Fibroblast of lung (primary cell): Measurements from ENCODE around the gene OR51V1. TPM values are rescaled to one million over a fixed set of nuclear protein-coding genes. Genes with fewer than 3 reads are reported as not detected.

ENCODE experiments used
- DNase-seq, 2 donors: peaks; one replicate each; pipeline versions ENCODE4 v3.0.0 to v3.0.0-alpha.2; 2010; ENCODE audit warnings: low read depth in 2 of 2
- H2AFZ ChIP-seq: 2 replicates; pipeline ENCODE4 v1.5.1; 2012; ENCODE audit warnings: low read length, control low read depth, inconsistent platforms
- H3K27ac ChIP-seq: 2 replicates; pipeline ENCODE4 v1.5.1; 2011; ENCODE audit warnings: low read length, control low read depth; ENCODE audit not compliant: insufficient read depth
- H3K27me3 ChIP-seq: 2 replicates; pipeline ENCODE4 v1.5.1; 2011; ENCODE audit warnings: mild to moderate bottlenecking, low read length; ENCODE audit not compliant: control insufficient read depth, insufficient read depth
- H3K36me3 ChIP-seq: 2 replicates; pipeline ENCODE4 v1.5.1; 2011; ENCODE audit warnings: low read length; ENCODE audit not compliant: control insufficient read depth, insufficient read depth
- H3K4me1 ChIP-seq: 2 replicates; pipeline ENCODE4 v1.5.1; 2011; ENCODE audit warnings: low read length; ENCODE audit not compliant: control insufficient read depth, insufficient read depth; ENCODE audit errors: extremely low read depth
- H3K4me2 ChIP-seq: 2 replicates; pipeline ENCODE4 v1.5.1; 2011; ENCODE audit warnings: low read length, control low read depth; ENCODE audit not compliant: insufficient read depth; ENCODE audit errors: extremely low read depth
- H3K4me3 ChIP-seq, 4 experiments: fragments of 200-600 bp in 1 of 4; sonication (generic) in 1 of 4; replicated peaks in 1 of 4; 2 replicates each; pipeline ENCODE4 v1.5.1; 2011 to 2016; ENCODE audit warnings: low read length in 4 of 4, low read depth in 3 of 4, mild to moderate bottlenecking in 3 of 4, control low read depth in 2 of 4, inconsistent platforms in 1 of 4, mixed read lengths in 1 of 4; ENCODE audit not compliant: insufficient read depth in 1 of 4; ENCODE audit errors: control extremely low read depth in 1 of 4
- H3K79me2 ChIP-seq: 2 replicates; pipeline ENCODE4 v1.5.1; 2012; ENCODE audit warnings: mild to moderate bottlenecking, low read length, inconsistent platforms; ENCODE audit not compliant: control insufficient read depth, insufficient read depth
- H3K9ac ChIP-seq: 2 replicates; pipeline ENCODE4 v1.5.1; 2011; ENCODE audit warnings: mild to moderate bottlenecking, low read length, control low read depth; ENCODE audit not compliant: insufficient read depth
- H3K9me3 ChIP-seq: 2 replicates; pipeline ENCODE4 v1.5.1; 2012; ENCODE audit warnings: low read depth, low read length; ENCODE audit not compliant: control insufficient read depth, insufficient read depth
- H4K20me1 ChIP-seq: 2 replicates; pipeline ENCODE4 v1.5.1; 2011; ENCODE audit warnings: low read length; ENCODE audit not compliant: control insufficient read depth, insufficient read depth; ENCODE audit errors: extremely low read depth
- CTCF ChIP-seq, 2 donors: IDR thresholded peaks in 1 of 2; conservative IDR thresholded peaks in 1 of 2; 1 replicate in 1 of 2; 2 replicates in 1 of 2; pipeline ENCODE4 v1.5.1; 2011 to 2012; ENCODE audit warnings: low read length in 2 of 2, control low read depth in 1 of 2, inconsistent platforms in 1 of 2, low read depth in 1 of 2, mild to moderate bottlenecking in 1 of 2
- EZH2 ChIP-seq: IDR thresholded peaks from 2 replicates; pipeline ENCODE4 v1.5.1; 2012; ENCODE audit warnings: low read length, control low read depth, mild to moderate bottlenecking; ENCODE audit errors: missing control alignments
- polyA plus RNA-seq, 2 donors: library from polyadenylated mRNA; depleted of rRNA in 1 of 2; stranded (reverse) in 1 of 2; unstranded in 1 of 2; fragments of >200 nt; gene quantifications; 2 replicates each; pipeline ENCODE4 v1.2.1, GENCODE V29; 2011 to 2012; ENCODE audit warnings: missing spikeins in 1 of 2
- total RNA-seq: library from RNA; depleted of rRNA; stranded (reverse); fragments of >200 nt; gene quantifications from 2 replicates; pipeline ENCODE4 v1.2.1, GENCODE V29; 2014

Gene OR51V1
- total and polyA plus RNA-seq, 2 donors (not counting 1 experiment from before 2014, with no cell fraction given): not detected

GRCh38 chr11:5227681-5228080 lies 27.2 kb upstream of the OR51V1 start:
- Histone ChIP-seq H4K20me1 (no peaks in the 10 kb centered on the region), H3K27ac (no peak overlapping the region), H3K9ac (no peak overlapping the region), H3K4me3 (no peak overlapping the region), H3K9me3 (no peaks in the 10 kb centered on the region), H3K79me2 (no peaks in the 10 kb centered on the region), H3K4me1 (no peaks in the 10 kb centered on the region), H2AFZ (no peak overlapping the region), H3K36me3 (no peaks in the 10 kb centered on the region), H3K27me3 (no peaks in the 10 kb centered on the region), H3K4me2 (no peak overlapping the region)
- DNase-seq: no peak
- TF ChIP-seq CTCF (conservative IDR thresholded peaks at IDR 0.05 in 1 of 2, IDR thresholded peaks at IDR 0.05 in 1 of 2; ENCODE audit: low read depth in 1 of 2, low read length in 2 of 2) (no peak), EZH2 (no peak)

DNA sequence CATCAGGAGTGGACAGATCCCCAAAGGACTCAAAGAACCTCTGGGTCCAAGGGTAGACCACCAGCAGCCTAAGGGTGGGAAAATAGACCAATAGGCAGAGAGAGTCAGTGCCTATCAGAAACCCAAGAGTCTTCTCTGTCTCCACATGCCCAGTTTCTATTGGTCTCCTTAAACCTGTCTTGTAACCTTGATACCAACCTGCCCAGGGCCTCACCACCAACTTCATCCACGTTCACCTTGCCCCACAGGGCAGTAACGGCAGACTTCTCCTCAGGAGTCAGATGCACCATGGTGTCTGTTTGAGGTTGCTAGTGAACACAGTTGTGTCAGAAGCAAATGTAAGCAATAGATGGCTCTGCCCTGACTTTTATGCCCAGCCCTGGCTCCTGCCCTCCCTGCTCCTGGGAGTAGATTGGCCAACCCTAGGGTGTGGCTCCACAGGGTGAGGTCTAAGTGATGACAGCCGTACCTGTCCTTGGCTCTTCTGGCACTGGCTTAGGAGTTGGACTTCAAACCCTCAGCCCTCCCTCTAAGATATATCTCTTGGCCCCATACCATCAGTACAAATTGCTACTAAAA lies 26.3 kb upstream of the OR51V1 start, which contains the start of gene HBB:
HBB (minus strand) TSS at position 340 of the 579 bp plus-strand sequence; CDS start at position 290, 50 bp downstream.
- Histone ChIP-seq H3K27me3 (no peaks in the 10 kb centered on the region), H3K4me2 (no peak within 1 kb of the TSS), H3K79me2 (no peaks in the 10 kb centered on the region), H3K4me1 (no peaks in the 10 kb centered on the region), H2AFZ (no peak within 1 kb of the TSS), H4K20me1 (no peaks in the 10 kb centered on the region), H3K9ac (no peak within 1 kb of the TSS), H3K27ac (no peak within 1 kb of the TSS), H3K36me3 (no peaks in the 10 kb centered on the region), H3K9me3 (no peaks in the 10 kb centered on the region), H3K4me3 (no peak within 1 kb of the TSS)
- no peak for DNase-seq
- TF ChIP-seq CTCF (conservative IDR thresholded peaks at IDR 0.05 in 1 of 2, IDR thresholded peaks at IDR 0.05 in 1 of 2; ENCODE audit: low read depth in 1 of 2, low read length in 2 of 2): no peak
- no peak for TF ChIP-seq EZH2

DNA sequence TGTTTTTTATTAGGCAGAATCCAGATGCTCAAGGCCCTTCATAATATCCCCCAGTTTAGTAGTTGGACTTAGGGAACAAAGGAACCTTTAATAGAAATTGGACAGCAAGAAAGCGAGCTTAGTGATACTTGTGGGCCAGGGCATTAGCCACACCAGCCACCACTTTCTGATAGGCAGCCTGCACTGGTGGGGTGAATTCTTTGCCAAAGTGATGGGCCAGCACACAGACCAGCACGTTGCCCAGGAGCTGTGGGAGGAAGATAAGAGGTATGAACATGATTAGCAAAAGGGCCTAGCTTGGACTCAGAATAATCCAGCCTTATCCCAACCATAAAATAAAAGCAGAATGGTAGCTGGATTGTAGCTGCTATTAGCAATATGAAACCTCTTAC lies 25.0 kb upstream of the OR51V1 start:
- no peak for TF ChIP-seq CTCF (conservative IDR thresholded peaks at IDR 0.05 in 1 of 2, IDR thresholded peaks at IDR 0.05 in 1 of 2; ENCODE audit: low read depth in 1 of 2, low read length in 2 of 2)
- TF ChIP-seq EZH2: no peak
- no peak overlapping the region for H3K4me2 ChIP-seq
- no peaks in the 10 kb centered on the region for H3K79me2 ChIP-seq
- DNase-seq: no peak
- no peak overlapping the region for H3K4me3 ChIP-seq
- H3K27me3 ChIP-seq: no peaks in the 10 kb centered on the region
- H3K4me1 ChIP-seq: no peaks in the 10 kb centered on the region
- H3K36me3 ChIP-seq: no peaks in the 10 kb centered on the region
- no peaks in the 10 kb centered on the region for H4K20me1 ChIP-seq
- H3K27ac ChIP-seq: no peak overlapping the region
- no peak overlapping the region for H2AFZ ChIP-seq
- H3K9me3 ChIP-seq: no peaks in the 10 kb centered on the region
- H3K9ac ChIP-seq: no peak overlapping the region
